Measurements from ENCODE around the gene PBX4. TPM values are rescaled to one million over a fixed set of nuclear protein-coding genes. Genes with fewer than 3 reads are reported as not detected.

The PBX4 gene
- total RNA-seq, 1 experiment from 2014 or later = 11.6 TPM

- no TSS peak for BruUV-seq (replicated peaks)
- Histone ChIP-seq H3K27me3 (ENCODE audit: insufficient read depth, low read length) (no peaks in the 10 kb centered on the region), H3K9me2 (ENCODE audit: insufficient read depth) (no peaks in the 10 kb centered on the region), H3K79me2 (ENCODE audit: insufficient read depth, low read length) (peaks cover 10% of the 10 kb centered on the region; the same call in 1 of the 2 replicates), H3K4me3 (replicated peaks in 1 of 2; ENCODE audit: low read depth in 1 of 2, low read length in 2 of 2) (no peak overlapping the region), H3K9me3 (ENCODE audit: control insufficient read depth in 1 of 2, insufficient read depth in 1 of 2, low read depth in 1 of 2, low read length in 2 of 2) (no peaks in the 10 kb centered on the region), H4K20me1 (ENCODE audit: insufficient read depth) (no peaks in the 10 kb centered on the region), H3K9ac (ENCODE audit: low read length) (no peak overlapping the region), H3K4me1 (ENCODE audit: control insufficient read depth in 1 of 2, insufficient read depth in 2 of 2, low read length in 2 of 2) (peaks cover 4 to 22% of the 10 kb centered on the region in 2 experiments), H3K36me3 (ENCODE audit: control insufficient read depth in 1 of 2, insufficient read depth in 2 of 2, low read length in 2 of 2) (peaks cover 5 to 17% of the 10 kb centered on the region in 2 experiments; a peak in 3 of 4 replicates), H3K27ac (ENCODE audit: low read depth, low read length) (no peak overlapping the region), H2AFZ (ENCODE audit: low read depth, low read length, poor library complexity, severe bottlenecking) (no peak overlapping the region), H3K4me2 (ENCODE audit: low read length) (no peak overlapping the region)
- TF ChIP-seq POLR2A (IDR thresholded peaks at IDR 0.05; ENCODE audit: borderline replicate concordance, extremely low read depth, insufficient read depth, insufficient read length) (no peak), ZBTB33 (IDR thresholded peaks at IDR 0.05; ENCODE audit: extremely low read depth, insufficient replicate concordance, low read length) (no peak), POLR2AphosphoS5 (IDR thresholded peaks at IDR 0.05; ENCODE audit: low read depth, low read length) (no peak), FOSL1 (IDR thresholded peaks at IDR 0.05; ENCODE audit: low read depth) (no peak)
- ChIA-PET POLR2A (no interaction called here), RAD21 (ENCODE audit: low non-redundant PET in 1 of 2, low total read pairs in 2 of 2, uncharacterized antibody in 2 of 2, unreplicated experiment in 2 of 2) (no interaction called here), CTCF (no interaction called here)
- ATAC-seq = no peak
- intact Hi-C loops (cut with micrococcal nuclease) = no loop called here
- DNase-seq (ENCODE audit: low read depth, low spot score) = no peak
Measured at GRCh38 chr19:19630062-19630414, 11.6 kb upstream of the PBX4 start.

GRCh38 chr19:19628501-19629134, 10.1 kb upstream of the PBX4 start:
- POLR2A ChIA-PET = interaction anchor here (0.9 kb wide), 1 partner anchor 26 kb away, joined by 3 read pairs; no protein-coding TSS in a partner anchor
- Histone ChIP-seq H3K9me2 (ENCODE audit: insufficient read depth) (no peaks in the 10 kb centered on the region), H3K4me3 (replicated peaks in 1 of 2; ENCODE audit: low read depth in 1 of 2, low read length in 2 of 2) (peak overlapping the region; percentile 67 to 76), H2AFZ (ENCODE audit: low read depth, low read length, poor library complexity, severe bottlenecking) (no peak overlapping the region), H3K36me3 (ENCODE audit: control insufficient read depth in 1 of 2, insufficient read depth in 2 of 2, low read length in 2 of 2) (peaks cover 2 to 5% of the 10 kb centered on the region in 2 experiments; a peak in 2 of 4 replicates), H3K4me2 (ENCODE audit: low read length) (peak overlapping the region; percentile 97), H3K9ac (ENCODE audit: low read length) (peak overlapping the region; percentile 92), H3K27ac (ENCODE audit: low read depth, low read length) (peak overlapping the region; percentile 96), H3K27me3 (ENCODE audit: insufficient read depth, low read length) (no peaks in the 10 kb centered on the region), H3K4me1 (ENCODE audit: control insufficient read depth in 1 of 2, insufficient read depth in 2 of 2, low read length in 2 of 2) (peaks cover 4 to 22% of the 10 kb centered on the region in 2 experiments), H3K79me2 (ENCODE audit: insufficient read depth, low read length) (peaks cover 10% of the 10 kb centered on the region; the same call in 1 of the 2 replicates), H3K9me3 (ENCODE audit: control insufficient read depth in 1 of 2, insufficient read depth in 1 of 2, low read depth in 1 of 2, low read length in 2 of 2) (no peaks in the 10 kb centered on the region), H4K20me1 (ENCODE audit: insufficient read depth) (no peaks in the 10 kb centered on the region)
- CTCF ChIA-PET = interaction anchor here (0.6 to 0.7 kb wide), 2 partner anchors 15 to 98 kb away, joined by 3 to 6 read pairs; no protein-coding TSS in a partner anchor
- DNase-seq (ENCODE audit: low read depth, low spot score) (peak; percentile 61), ATAC-seq (peak; percentile 62)
- RAD21 ChIA-PET (ENCODE audit: low non-redundant PET in 1 of 2, low total read pairs in 2 of 2, uncharacterized antibody in 2 of 2, unreplicated experiment in 2 of 2) = interaction anchor here in 1 of 2 experiments (0.7 kb wide), 2 partner anchors 63 to 77 kb away, joined by 3 read pairs; no protein-coding TSS in a partner anchor
- no peak for TF ChIP-seq SP1 (IDR thresholded peaks at IDR 0.05; ENCODE audit: low read depth)
- no peak for TF ChIP-seq POLR2A (IDR thresholded peaks at IDR 0.05; ENCODE audit: borderline replicate concordance, extremely low read depth, insufficient read depth, insufficient read length)
- TF ChIP-seq, protein P1, sequence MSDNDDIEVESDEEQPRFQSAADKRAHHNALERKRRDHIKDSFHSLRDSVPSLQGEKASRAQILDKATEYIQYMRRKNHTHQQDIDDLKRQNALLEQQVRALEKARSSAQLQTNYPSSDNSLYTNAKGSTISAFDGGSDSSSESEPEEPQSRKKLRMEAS (IDR thresholded peaks at IDR 0.05) = 0 out of 2 replicates have a peak, but pooled peaks have one; percentile 38
- TF ChIP-seq REST (IDR thresholded peaks at IDR 0.05; ENCODE audit: low read depth) = no peak
- TF ChIP-seq POLR2AphosphoS5 (IDR thresholded peaks at IDR 0.05; ENCODE audit: low read depth, low read length) = peak; percentile 20; the same call in 1 of the 2 replicates
- TF ChIP-seq ATF3 (IDR thresholded peaks at IDR 0.05) = peak; percentile 92; the same call in 1 of the 2 replicates
- peak; percentile 8; the same call in 1 of the 2 replicates for TF ChIP-seq ZFX (IDR thresholded peaks at IDR 0.05)
- no peak for TF ChIP-seq SRF (IDR thresholded peaks at IDR 0.05; ENCODE audit: low read depth)
- no peak for TF ChIP-seq CBX3 (IDR thresholded peaks at IDR 0.05; ENCODE audit: low read depth)
- peak; percentile 29; the same call in 1 of the 2 replicates for TF ChIP-seq JUND (IDR thresholded peaks at IDR 0.05)
- peak; percentile 88 for TF ChIP-seq CEBPB (IDR thresholded peaks at IDR 0.05; ENCODE audit: low read depth)
- no TSS peak for BruUV-seq (replicated peaks)
- intact Hi-C loops (cut with micrococcal nuclease) = no loop called here
